HL-60/S4 treated with retinoic acid at 250 ng/mL for 4 days and 3 days (cell line): ENCODE measurements around the gene FUZ.

Experiments
- in situ Hi-C: fragments of 300-500 bp; cut with MboI; formaldehyde crosslinking; loops from 2 replicates; pipeline ENCODE4 v1.7.0; 2022; ENCODE audit warnings: low sequenced_read_pairs

The FUZ gene

GRCh38 chr19:49851456-49852259 lies 38.6 kb upstream of the FUZ start:
- in situ Hi-C loops, result no loop called here

DNA sequence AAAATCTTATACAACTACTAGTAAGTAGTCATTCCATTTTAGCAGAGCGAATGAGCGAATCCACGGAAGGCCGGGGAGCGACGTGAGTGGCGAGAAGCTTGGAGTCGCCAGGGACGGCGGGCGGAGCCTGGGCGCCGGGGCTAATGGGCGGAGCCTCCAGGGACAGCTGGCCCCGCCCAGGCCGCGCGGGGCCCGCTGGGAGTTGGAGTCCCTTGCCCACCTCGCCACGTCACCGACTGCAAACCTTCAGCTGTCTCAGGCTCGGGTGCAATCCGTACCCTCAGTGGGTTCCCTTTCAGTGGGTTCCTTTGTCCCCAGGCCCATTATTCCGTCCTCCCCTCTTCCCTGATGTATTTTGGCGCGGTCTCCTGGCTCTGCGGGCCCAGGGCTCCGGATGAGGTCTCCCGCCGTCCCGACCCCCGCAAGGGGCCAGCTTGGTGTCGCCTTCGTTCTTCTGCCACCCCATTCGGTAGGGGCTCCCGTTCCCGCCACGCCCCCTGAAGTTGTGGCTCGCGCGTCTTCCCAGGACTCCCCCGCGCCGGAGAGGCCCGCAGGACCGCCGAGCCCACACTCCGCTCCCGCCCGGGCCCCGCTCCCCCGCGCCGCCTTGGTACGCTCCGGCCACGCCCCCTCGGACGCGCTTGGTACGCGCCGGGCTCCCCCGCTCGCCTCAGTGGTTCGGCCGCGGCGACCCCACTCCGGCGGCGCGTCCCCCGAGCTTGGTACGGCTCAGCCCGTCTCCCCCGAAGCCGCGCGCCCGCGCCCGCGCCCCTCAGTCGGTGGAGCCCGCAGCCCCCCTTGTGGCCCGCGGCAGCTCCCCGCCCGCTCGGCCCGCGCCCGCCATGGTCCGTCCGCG lies 37.6 kb upstream of the FUZ start, which contains the start of gene PTOV1:
TSS of gene PTOV1 (plus strand) at position 673 of the 856 bp plus-strand sequence.
- in situ Hi-C loops, result no loop called here

DNA sequence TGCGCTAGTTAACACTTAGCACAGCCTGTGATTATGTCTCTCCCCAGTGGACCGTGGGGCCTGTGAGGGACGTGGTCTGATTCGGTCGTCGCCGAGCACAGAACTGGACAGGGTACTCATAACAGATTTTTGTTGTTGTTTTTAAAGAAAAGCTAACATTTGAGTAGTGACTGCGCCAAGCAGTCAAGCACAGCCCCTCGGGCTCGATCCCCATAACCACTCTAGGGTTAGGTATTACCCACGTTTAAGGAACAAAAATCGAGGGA lies 37.1 kb upstream of the FUZ start:
- in situ Hi-C loops, result no loop called here

DNA sequence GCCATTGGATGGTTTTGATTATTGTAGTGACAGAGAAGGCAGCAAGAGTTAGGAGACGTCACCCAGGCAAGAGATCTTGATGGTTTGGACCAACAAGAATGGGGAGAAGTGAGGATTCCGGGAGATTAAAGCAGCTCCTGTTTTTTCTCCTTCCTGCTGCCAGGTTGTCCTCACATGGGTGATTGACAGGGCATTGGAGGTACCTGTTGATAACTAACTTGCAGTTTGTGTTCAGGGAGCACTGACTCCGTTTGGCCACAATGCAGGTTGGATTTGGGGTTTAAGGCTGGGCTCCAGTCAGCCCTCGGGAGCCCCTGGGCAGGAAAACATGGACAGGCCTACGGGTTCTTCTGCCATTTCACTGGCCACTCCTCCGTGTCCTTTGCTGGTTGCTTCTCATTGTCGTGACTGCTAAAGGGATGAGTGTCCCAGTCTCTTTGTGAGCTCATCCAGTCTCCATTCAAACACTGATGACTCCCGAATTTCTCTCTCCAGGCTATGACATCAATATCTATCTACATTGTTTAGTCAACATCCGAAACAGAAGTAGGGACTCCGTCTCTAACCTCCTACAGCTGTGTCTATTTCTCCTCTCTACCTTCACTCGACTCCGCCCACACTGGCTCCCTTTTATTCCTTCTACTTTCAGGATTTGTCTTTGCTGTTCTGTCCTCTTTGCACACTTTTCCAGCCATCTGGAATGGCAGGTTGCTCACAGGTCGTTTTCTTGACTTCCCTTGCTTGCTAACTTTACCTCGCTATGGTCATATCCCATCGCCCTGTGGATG lies 36.5 kb upstream of the FUZ start:
- in situ Hi-C loops, result no loop called here

- in situ Hi-C loops, result no loop called here
Observed at GRCh38 chr19:49848938-49849337, 35.8 kb upstream of the FUZ start.

DNA sequence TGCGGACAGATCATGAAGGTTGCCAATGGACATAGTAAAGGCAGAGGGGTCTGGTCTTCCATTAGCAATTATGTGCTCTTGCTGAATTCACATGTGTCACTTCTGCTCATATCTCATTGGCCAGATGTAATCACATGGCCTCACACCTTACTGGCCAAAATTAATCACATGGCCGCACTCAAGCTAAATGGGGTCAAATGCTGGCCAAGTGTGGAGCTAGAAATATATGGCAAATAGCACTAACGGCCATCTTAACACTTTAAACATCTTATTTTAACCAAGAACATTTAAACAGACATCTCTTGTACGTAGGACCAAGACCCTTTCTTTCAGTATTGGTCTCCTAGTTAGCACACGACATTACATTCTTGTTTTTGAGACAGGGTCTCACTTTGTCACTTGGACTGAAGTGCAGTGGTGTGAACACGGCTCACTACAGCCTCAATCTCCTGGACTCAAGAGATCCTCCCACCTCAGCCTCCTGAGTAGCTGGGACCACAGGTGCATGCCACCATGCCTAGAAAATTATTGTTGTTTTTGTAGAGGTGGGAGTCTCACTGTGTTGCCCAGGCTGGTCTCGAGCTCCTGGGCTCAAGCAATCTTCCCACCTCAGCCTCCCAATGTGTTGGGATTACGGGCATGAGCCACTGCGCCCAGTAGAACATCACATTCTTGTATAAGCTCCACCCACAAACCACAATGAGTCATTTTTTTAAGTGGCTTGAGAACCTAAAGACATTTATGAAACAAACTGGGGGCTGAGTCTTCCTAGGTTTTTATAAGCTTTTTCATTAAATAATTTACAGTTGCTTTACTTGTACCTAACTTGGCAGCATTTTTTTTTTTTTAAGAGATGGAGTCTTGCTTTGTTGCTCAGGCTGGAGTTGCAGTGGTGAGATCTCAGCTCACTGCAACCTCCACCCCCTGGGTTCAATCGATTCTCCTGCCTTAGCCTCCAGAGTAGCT lies 34.9 kb upstream of the FUZ start:
- in situ Hi-C loops, result no loop called here

- in situ Hi-C loops, result no loop called here
Observed at GRCh38 chr19:49846408-49846807, 33.3 kb upstream of the FUZ start.

- in situ Hi-C loops, result no loop called here
Observed at GRCh38 chr19:49845414-49845813, 32.3 kb upstream of the FUZ start.

GRCh38 chr19:49844138-49845095 lies 31.3 kb upstream of the FUZ start:
- in situ Hi-C loops, result no loop called here

DNA sequence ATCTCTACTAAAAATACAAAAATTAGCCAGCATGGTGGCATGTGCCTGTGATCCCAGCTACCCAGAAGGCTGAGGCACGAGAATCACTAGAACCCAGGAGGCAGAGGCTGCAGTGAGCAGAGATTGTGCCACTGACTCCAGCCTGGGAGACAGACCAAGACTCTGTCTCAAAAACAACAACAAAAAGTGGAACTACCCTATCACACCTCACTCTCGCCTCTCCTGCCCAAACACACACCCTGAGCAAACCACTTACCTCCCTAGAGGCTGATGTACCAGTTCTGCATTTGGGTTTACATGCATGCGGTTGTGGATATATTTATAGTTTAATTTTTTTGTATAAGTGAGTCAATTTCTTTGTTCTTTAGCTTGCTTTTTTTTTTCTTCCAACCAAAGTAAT lies 30.2 kb upstream of the FUZ start:
- in situ Hi-C loops, result no loop called here

- in situ Hi-C loops, result no loop called here
Observed at GRCh38 chr19:49840736-49841249, 27.7 kb upstream of the FUZ start.

GRCh38 chr19:49840321-49840720 lies 27.2 kb upstream of the FUZ start:
- in situ Hi-C loops, result no loop called here

DNA sequence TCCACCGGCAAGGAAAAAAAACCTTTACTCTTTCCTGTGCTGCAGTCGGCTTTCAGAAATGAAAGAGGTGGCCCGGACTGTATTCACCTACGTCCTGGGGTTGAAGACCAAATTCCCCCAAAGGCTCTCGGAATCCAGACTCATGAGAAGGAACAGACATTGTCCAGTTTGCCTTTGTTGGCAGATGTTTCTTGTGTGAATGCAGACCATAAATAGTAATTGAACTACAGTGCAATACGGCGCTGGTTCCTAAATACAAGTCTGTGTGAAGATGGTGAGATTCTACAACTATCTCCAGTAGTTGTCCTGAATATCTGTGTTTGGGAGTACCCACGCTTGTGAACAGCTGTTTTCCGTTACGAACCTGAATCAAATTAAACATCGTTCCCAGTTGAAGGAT lies 26.6 kb upstream of the FUZ start:
- in situ Hi-C loops, result no loop called here

DNA sequence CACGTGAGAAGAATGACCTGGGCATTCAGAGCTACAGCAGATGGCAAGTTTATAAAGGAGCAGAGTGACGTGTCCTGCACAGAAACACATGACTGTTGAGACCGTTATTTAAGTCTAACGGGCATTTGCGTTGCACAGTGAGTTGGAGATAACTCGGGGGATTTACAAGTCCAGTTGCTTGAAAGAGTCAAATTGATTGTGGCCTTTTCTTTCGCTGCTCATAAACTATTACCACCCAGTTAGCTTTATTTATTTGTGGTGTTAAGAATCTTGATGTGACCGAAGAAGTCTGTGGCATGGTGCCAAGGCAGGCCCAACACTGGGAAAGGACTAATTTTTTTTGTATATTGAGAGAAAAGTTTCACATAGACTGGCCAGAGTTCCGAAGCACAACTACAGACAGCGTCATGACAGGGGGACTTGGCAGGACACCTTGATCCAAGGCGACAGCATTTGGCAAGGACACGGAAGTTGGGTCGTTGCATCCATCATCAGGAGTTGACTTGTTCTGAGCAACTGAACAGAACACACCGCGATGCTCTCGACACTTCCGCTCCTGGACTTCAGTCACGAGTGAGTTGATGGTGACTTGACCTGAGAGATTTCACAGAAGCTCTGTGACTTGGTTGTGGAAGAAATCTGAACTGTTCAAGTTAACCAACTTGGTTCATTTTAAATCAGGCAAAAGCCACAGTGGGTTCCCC lies 25.9 kb upstream of the FUZ start:
- in situ Hi-C loops, result no loop called here

DNA sequence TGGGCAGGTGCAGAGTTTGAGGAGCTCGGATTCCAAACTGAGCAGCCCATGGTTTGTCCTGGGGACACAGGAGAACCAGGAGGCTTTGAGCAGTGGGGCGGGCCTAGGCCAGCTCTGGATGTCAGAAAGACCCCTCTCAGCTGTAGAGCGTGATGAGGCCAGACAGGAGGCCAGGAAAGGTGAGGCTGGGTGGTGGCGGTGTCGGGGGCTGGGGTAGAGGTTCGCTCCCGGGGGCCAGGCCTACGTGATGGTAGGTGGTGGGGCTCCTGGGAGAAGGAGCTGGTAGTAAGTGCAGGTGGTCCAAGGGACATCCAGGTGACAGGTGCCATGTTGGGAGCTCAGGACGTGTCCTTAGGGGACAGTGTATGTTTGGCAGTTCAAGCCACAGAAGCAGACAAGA lies 24.3 kb upstream of the FUZ start:
- in situ Hi-C loops, result no loop called here

DNA sequence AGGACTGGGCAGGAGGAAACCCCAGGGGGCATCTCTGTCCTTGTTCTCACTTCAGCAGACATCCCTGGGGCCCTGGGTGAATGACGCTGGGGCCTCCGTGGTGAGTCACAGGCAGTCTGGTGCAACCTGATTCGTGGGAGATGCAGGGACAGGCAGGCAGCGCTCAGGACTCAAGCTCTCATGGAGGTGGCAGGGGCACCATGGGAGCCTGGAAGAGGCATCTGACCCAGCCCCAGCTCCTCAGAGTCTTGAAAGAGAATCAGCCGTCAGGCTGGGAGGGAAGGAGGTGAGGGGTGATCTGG lies 23.9 kb upstream of the FUZ start:
- in situ Hi-C loops, result no loop called here

GRCh38 chr19:49836176-49837008 lies 23.3 kb upstream of the FUZ start:
- in situ Hi-C loops, result no loop called here

- in situ Hi-C loops, result no loop called here
Observed at GRCh38 chr19:49835562-49835961, 22.5 kb upstream of the FUZ start.
